Measurements from ENCODE around the gene HELLS.

DNA sequence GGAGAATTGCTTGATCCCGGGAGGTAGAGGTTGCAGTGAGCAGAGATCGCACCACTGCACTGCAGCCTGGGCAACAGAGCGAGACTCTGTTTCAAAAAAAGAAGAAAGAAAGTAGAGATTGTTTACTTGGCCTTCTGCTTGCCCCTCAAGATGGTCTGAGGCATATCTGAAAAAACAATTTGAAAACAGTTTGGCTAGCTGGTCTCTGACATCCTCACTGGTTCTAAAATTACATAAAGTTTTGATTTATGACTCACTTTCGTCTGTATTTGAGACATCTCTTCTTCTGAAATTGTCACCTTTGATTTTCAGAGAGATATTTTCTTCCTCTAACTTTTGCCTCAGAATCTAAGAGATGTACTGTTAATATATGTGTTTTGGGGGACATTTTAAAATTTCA lies 49.6 kb upstream of the HELLS start:
- TF ChIP-seq NFIC (IDR thresholded peaks at IDR 0.05; ENCODE audit: borderline replicate concordance) (no peak), FOXM1 (IDR thresholded peaks at IDR 0.05; ENCODE audit: low read depth) (no peak), EP300 (IDR thresholded peaks at IDR 0.05; ENCODE audit: borderline replicate concordance in 1 of 2, low read depth in 1 of 2, low read length in 1 of 2) (no peak), GABPA (IDR thresholded peaks at IDR 0.05; ENCODE audit: low read depth) (no peak), TCF12 (IDR thresholded peaks at IDR 0.05) (no peak), EZH2phosphoT487 (IDR thresholded peaks at IDR 0.05; ENCODE audit: borderline replicate concordance, low read depth) (no peak), ELF1 (IDR thresholded peaks at IDR 0.05) (no peak), RAD21 (IDR thresholded peaks at IDR 0.05; ENCODE audit: low read length) (no peak), SIN3A (IDR thresholded peaks at IDR 0.05; ENCODE audit: borderline replicate concordance, low read depth, low read length) (no peak), POLR2AphosphoS5 (IDR thresholded peaks at IDR 0.05; ENCODE audit: low read depth, low read length) (no peak)
- TF ChIP-seq, protein P1, sequence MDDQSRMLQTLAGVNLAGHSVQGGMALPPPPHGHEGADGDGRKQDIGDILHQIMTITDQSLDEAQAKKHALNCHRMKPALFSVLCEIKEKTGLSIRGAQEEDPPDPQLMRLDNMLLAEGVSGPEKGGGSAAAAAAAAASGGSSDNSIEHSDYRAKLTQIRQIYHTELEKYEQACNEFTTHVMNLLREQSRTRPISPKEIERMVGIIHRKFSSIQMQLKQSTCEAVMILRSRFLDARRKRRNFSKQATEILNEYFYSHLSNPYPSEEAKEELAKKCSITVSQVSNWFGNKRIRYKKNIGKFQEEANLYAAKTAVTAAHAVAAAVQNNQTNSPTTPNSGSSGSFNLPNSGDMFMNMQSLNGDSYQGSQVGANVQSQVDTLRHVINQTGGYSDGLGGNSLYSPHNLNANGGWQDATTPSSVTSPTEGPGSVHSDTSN (IDR thresholded peaks at IDR 0.05), result peak; percentile 65
- TF ChIP-seq, protein P2, sequence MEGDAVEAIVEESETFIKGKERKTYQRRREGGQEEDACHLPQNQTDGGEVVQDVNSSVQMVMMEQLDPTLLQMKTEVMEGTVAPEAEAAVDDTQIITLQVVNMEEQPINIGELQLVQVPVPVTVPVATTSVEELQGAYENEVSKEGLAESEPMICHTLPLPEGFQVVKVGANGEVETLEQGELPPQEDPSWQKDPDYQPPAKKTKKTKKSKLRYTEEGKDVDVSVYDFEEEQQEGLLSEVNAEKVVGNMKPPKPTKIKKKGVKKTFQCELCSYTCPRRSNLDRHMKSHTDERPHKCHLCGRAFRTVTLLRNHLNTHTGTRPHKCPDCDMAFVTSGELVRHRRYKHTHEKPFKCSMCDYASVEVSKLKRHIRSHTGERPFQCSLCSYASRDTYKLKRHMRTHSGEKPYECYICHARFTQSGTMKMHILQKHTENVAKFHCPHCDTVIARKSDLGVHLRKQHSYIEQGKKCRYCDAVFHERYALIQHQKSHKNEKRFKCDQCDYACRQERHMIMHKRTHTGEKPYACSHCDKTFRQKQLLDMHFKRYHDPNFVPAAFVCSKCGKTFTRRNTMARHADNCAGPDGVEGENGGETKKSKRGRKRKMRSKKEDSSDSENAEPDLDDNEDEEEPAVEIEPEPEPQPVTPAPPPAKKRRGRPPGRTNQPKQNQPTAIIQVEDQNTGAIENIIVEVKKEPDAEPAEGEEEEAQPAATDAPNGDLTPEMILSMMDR (IDR thresholded peaks at IDR 0.05), result no peak
- TF ChIP-seq, protein P3, sequence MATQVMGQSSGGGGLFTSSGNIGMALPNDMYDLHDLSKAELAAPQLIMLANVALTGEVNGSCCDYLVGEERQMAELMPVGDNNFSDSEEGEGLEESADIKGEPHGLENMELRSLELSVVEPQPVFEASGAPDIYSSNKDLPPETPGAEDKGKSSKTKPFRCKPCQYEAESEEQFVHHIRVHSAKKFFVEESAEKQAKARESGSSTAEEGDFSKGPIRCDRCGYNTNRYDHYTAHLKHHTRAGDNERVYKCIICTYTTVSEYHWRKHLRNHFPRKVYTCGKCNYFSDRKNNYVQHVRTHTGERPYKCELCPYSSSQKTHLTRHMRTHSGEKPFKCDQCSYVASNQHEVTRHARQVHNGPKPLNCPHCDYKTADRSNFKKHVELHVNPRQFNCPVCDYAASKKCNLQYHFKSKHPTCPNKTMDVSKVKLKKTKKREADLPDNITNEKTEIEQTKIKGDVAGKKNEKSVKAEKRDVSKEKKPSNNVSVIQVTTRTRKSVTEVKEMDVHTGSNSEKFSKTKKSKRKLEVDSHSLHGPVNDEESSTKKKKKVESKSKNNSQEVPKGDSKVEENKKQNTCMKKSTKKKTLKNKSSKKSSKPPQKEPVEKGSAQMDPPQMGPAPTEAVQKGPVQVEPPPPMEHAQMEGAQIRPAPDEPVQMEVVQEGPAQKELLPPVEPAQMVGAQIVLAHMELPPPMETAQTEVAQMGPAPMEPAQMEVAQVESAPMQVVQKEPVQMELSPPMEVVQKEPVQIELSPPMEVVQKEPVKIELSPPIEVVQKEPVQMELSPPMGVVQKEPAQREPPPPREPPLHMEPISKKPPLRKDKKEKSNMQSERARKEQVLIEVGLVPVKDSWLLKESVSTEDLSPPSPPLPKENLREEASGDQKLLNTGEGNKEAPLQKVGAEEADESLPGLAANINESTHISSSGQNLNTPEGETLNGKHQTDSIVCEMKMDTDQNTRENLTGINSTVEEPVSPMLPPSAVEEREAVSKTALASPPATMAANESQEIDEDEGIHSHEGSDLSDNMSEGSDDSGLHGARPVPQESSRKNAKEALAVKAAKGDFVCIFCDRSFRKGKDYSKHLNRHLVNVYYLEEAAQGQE (IDR thresholded peaks at IDR 0.05; ENCODE audit: low read depth, low read length), result no peak
